GM21619 (cell line): ENCODE measurements around the gene ABCC1.
A peak's percentile ranks its signal among the peaks of the same experiment; 100 is the strongest.
"Not testable (repeated sequence)": the region's sequence is repeated elsewhere in the genome, so short reads cannot be mapped to it uniquely, and the experiment has no call there.

Experiments
- ATAC-seq: cut with Tn5 transposase; IDR thresholded peaks from one replicate; pipeline ENCODE4 v1.9.1; 2021; ENCODE audit not compliant: unreplicated experiment

The ABCC1 gene

GRCh38 chr16:15946257-15947044 lies 3.0 kb upstream of the ABCC1 start:
- ATAC-seq = no peak

GRCh38 chr16:15947983-15948509 lies 1.4 kb upstream of the ABCC1 start:
- no peak for ATAC-seq

GRCh38 chr16:15948532-15949209 lies 745 bp upstream of the ABCC1 start:
- peak; percentile 42 for ATAC-seq

- ATAC-seq = no peak
Observed at GRCh38 chr16:15950161-15950854, 892 bp downstream of the ABCC1 start.

- ATAC-seq = no peak
Observed at GRCh38 chr16:15950869-15951268, 1.5 kb downstream of the ABCC1 start.

GRCh38 chr16:15951852-15952251 lies 2.4 kb downstream of the ABCC1 start:
- no peak for ATAC-seq

- ATAC-seq = no peak
Observed at GRCh38 chr16:15952265-15952711, 2.9 kb downstream of the ABCC1 start.

- no peak for ATAC-seq
Observed at GRCh38 chr16:15953477-15953876, 4.1 kb downstream of the ABCC1 start.

- ATAC-seq = no peak
Observed at GRCh38 chr16:15953929-15954813, 4.8 kb downstream of the ABCC1 start.

- no peak for ATAC-seq
Observed at GRCh38 chr16:15954814-15955151, 5.4 kb downstream of the ABCC1 start.

GRCh38 chr16:15955425-15955824 lies 6.0 kb downstream of the ABCC1 start:
- no peak for ATAC-seq

GRCh38 chr16:15956106-15956505 lies 6.7 kb downstream of the ABCC1 start:
- not testable (repeated sequence) for ATAC-seq

GRCh38 chr16:15958703-15959348 lies 9.4 kb downstream of the ABCC1 start:
- no peak for ATAC-seq

- ATAC-seq = no peak
Observed at GRCh38 chr16:15960124-15960971, 10.9 kb downstream of the ABCC1 start.

GRCh38 chr16:15961060-15961511 lies 11.7 kb downstream of the ABCC1 start:
- ATAC-seq = peak; percentile 61

- peak; percentile 34 for ATAC-seq
Observed at GRCh38 chr16:15961571-15962090, 12.2 kb downstream of the ABCC1 start.

GRCh38 chr16:15963307-15963910 lies 14.0 kb downstream of the ABCC1 start:
- no peak for ATAC-seq

GRCh38 chr16:15966420-15966819 lies 17.0 kb downstream of the ABCC1 start:
- no peak for ATAC-seq
